HepG2 (cell line): Measurements from ENCODE around the gene C15orf62. TPM values are rescaled to one million over a fixed set of nuclear protein-coding genes. Genes with fewer than 3 reads are reported as not detected.
A peak's percentile ranks its signal among the peaks of the same experiment; 100 is the strongest.

ENCODE experiments used
- KDM5A ChIP-seq: fragments of 200-600 bp; sonication (generic); IDR thresholded peaks from 2 replicates; pipeline ENCODE4 v1.7.0; 2018; ENCODE audit warnings: antibody characterized with exemption, mild to moderate bottlenecking, low read length, borderline replicate concordance
- LCORL ChIP-seq, 2 experiments: fragments of 450-650 bp in 1 of 2; sonication (generic) in 1 of 2; formaldehyde crosslinking in 1 of 2; IDR thresholded peaks; 2 replicates each; pipeline versions ENCODE4 v1.5.0 to v1.6.1; 2017 to 2020; ENCODE audit warnings: antibody characterized with exemption in 1 of 2, missing genetic modification reagents in 1 of 2
- MEIS2 ChIP-seq: sonication (generic); formaldehyde crosslinking; IDR thresholded peaks from 2 replicates; pipeline ENCODE4 v1.9.0; 2021; ENCODE audit warnings: mild to moderate bottlenecking, missing genetic modification reagents
- MTA1 ChIP-seq: sonication (generic); formaldehyde crosslinking; IDR thresholded peaks from 2 replicates; pipeline ENCODE4 v1.4.0; 2020; ENCODE audit warnings: missing genetic modification reagents, mild to moderate bottlenecking, borderline replicate concordance
- PITX1 ChIP-seq: sonication (generic); formaldehyde crosslinking; IDR thresholded peaks from 2 replicates; pipeline ENCODE4 v1.5.1; 2020; ENCODE audit warnings: mild to moderate bottlenecking, missing genetic modification reagents
- POLR2AphosphoS5 ChIP-seq: IDR thresholded peaks from 2 replicates; pipeline ENCODE4 v1.6.1; 2012; ENCODE audit warnings: low read depth, low read length
- STAT5B ChIP-seq: sonication (generic); formaldehyde crosslinking; IDR thresholded peaks from 2 replicates; pipeline ENCODE4 v1.4.0; 2020; ENCODE audit warnings: missing genetic modification reagents
- TBX2 ChIP-seq: sonication (generic); formaldehyde crosslinking; IDR thresholded peaks from 2 replicates; pipeline ENCODE4 v1.5.0; 2020; ENCODE audit warnings: missing genetic modification reagents, mild to moderate bottlenecking, borderline replicate concordance
- ZNF674 ChIP-seq: sonication (generic); formaldehyde crosslinking; IDR thresholded peaks from 2 replicates; pipeline ENCODE4 v1.5.0; 2020; ENCODE audit warnings: low read depth, mild to moderate bottlenecking, missing genetic modification reagents
- ZNF775 ChIP-seq: sonication (generic); formaldehyde crosslinking; IDR thresholded peaks from 2 replicates; pipeline ENCODE4 v1.4.0; 2020; ENCODE audit warnings: missing genetic modification reagents, mild to moderate bottlenecking, moderate library complexity, borderline replicate concordance
- polyA plus RNA-seq, 8 experiments: library from polyadenylated mRNA; depleted of rRNA in 3 of 8; stranded (reverse) in 7 of 8; unstranded in 1 of 8; fragments of >200 nt; fragmentation: Illumina TruSeq in 4 of 8; extraction: Trizol in 4 of 8; gene quantifications; 2 replicates each; pipeline versions ENCODE4 v1.2.1 to v1.2.3, GENCODE V29; 2011 to 2016; ENCODE audit warnings: low read depth in 4 of 8, missing spikeins in 1 of 8, mixed read lengths in 1 of 8; ENCODE audit not compliant: insufficient read depth in 1 of 8
- total RNA-seq, 5 experiments: library from RNA; depleted of rRNA; stranded (reverse); fragments of >200 nt; fragmentation: Illumina TruSeq; extraction: Trizol; gene quantifications; 2 replicates each; pipeline ENCODE4 v1.2.3, GENCODE V29; 2016; ENCODE audit warnings: low read depth in 1 of 5
- TF ChIP-seq, protein P1 (sequence below): sonication (generic); formaldehyde crosslinking; IDR thresholded peaks from 2 replicates; pipeline ENCODE4 v1.4.0; 2020; ENCODE audit warnings: mild to moderate bottlenecking, missing genetic modification reagents
- TF ChIP-seq, protein P2 (sequence below): sonication (generic); formaldehyde crosslinking; IDR thresholded peaks from 2 replicates; pipeline ENCODE4 v1.5.1; 2020; ENCODE audit warnings: missing genetic modification reagents, mild to moderate bottlenecking, borderline replicate concordance
- TF ChIP-seq, protein P3 (sequence below): IDR thresholded peaks from 2 replicates; pipeline ENCODE4 v1.6.1; 2018; ENCODE audit warnings: missing genetic modification reagents
- TF ChIP-seq, protein P4 (sequence below): sonication (generic); formaldehyde crosslinking; IDR thresholded peaks from 2 replicates; pipeline ENCODE4 v1.5.0; 2020; ENCODE audit warnings: missing genetic modification reagents

The C15orf62 gene
- total and polyA plus RNA-seq, 2 of the 13 experiments (the other 11 are each of a cell fraction or from before 2014, with no cell fraction given): 0.51 to 1.1 TPM

DNA sequence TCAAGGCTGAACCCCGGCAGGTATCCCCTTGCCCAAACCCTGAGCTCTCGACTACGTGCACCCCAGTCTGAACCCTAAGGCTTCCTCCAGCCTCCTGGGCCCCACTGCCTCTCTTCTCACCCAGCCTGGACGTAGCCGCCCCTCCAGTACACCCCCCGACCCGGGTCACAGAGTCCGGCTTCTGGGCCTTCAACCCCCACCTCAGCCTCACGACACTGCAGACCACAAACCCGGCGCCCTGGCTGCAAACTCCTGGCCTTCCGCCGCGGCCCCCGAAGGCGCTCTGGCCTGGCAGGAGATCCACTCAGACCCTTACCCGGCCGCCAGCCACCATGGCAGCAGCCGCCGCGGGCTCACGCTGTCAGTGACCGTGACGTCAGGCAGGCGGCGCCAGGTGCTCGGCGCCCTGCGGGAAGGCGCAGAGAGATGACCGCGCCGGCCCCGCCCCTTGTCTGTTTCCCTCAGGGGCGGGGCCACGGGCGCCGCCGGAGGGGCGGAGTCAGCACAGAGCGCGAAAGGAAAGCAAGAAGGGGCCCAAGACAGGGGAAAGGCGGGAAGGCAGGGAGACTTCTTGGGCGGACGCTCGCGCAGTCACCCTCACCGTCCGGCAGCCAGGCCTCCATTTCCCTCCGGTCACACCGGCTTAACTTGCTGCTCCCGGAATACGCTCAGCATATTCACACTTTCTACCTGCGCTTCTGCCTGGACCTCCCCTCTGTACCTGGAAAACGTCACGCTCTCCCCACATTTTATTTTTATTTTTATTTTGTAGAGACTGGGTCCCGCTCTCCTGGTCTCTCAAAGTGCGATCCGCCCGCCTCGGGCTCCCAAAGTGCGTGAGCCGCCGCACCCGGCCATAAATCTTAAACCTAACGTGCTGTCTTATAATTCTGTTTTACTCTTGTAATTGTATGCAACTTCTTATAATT is 14.6 kb upstream of the C15orf62 start, which contains the start of gene RMDN3 (continued):
- TF ChIP-seq, protein P1, sequence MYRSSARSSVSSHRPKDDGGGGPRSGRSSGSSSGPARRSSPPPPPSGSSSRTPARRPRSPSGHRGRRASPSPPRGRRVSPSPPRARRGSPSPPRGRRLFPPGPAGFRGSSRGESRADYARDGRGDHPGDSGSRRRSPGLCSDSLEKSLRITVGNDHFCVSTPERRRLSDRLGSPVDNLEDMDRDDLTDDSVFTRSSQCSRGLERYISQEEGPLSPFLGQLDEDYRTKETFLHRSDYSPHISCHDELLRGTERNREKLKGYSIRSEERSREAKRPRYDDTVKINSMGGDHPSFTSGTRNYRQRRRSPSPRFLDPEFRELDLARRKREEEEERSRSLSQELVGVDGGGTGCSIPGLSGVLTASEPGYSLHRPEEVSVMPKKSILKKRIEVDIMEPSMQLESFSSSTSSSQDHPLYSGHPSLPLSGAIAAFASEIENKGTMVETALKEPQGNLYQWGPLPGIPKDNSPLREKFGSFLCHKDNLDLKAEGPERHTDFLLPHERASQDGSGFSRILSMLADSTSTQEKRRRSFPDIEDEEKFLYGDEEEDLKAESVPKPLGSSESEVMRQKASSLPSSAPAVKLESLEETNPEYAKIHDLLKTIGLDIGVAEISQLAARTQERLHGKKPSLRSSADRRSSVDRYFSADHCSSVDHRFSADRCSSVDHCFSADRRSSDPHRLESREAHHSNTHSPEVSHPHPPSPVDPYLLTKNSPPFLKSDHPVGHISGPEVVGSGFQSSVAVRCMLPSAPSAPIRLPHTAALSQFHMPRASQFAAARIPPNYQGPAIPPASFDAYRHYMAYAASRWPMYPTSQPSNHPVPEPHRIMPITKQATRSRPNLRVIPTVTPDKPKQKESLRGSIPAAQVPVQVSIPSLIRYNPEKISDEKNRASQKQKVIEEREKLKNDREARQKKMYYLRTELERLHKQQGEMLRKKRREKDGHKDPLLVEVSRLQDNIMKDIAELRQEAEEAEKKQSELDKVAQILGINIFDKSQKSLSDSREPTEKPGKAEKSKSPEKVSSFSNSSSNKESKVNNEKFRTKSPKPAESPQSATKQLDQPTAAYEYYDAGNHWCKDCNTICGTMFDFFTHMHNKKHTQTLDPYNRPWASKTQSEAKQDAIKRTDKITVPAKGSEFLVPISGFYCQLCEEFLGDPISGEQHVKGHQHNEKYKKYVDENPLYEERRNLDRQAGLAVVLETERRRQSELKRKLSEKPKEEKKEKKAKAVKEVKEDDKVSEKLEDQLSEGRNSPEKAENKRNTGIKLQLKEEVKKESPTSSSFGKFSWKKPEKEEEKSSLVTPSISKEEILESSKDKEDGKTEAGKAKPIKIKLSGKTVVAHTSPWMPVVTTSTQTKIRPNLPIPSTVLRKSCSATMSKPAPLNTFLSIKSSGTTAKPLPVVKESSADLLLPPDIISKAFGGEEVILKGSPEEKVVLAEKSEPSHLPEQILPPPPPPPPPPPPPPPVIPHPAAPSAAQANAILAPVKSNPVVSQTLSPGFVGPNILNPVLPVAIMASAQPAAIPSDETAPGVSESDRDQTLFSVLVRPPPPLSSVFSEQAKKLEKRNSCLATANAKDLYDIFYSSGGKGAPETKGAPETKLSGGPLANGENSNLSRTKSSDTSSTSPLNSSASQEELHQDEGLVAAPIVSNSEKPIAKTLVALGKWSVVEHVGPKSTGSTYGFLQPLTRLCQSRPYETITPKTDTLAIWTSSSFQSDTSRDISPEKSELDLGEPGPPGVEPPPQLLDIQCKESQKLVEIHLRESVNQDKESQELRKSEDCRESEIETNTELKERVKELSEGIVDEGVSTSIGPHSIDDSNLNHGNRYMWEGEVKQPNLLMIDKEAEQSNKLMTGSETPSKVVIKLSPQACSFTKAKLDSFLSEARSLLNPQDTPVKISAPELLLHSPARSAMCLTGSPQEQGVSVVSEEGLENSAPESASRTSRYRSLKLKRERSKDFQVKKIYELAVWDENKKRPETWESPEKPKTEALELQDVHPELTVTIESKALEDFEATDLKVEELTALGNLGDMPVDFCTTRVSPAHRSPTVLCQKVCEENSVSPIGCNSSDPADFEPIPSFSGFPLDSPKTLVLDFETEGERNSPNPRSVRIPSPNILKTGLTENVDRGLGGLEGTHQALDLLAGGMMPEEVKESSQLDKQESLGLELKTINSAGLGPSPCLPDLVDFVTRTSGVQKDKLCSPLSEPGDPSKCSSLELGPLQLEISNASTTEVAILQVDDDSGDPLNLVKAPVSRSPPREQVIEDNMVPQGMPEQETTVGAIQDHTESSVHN (CRISPR knock-in tag): peak; percentile 72; the same call in 1 of the 2 replicates
- TF ChIP-seq ZNF674 (no peak), STAT5B (CRISPR knock-in tag) (no peak), ZNF775 (CRISPR knock-in tag) (0 out of 2 replicates have a peak, but pooled peaks have one; percentile 70), TBX2 (CRISPR knock-in tag) (peak; percentile 76; the same call in 1 of the 2 replicates), POLR2AphosphoS5 (peak; percentile 82), MEIS2 (CRISPR knock-in tag) (no peak; the same call in 1 of the 2 replicates), LCORL (IDR thresholded peaks at IDR 0.05) (no peak), LCORL (CRISPR knock-in tag; IDR thresholded peaks at IDR 0.05) (peak; percentile 73; the same call in 1 of the 2 replicates), KDM5A (peak; percentile 95), MTA1 (peak; percentile 61; the same call in 1 of the 2 replicates), PITX1 (CRISPR knock-in tag) (0 out of 2 replicates have a peak, but pooled peaks have one; percentile 7)
- TF ChIP-seq, protein P2, sequence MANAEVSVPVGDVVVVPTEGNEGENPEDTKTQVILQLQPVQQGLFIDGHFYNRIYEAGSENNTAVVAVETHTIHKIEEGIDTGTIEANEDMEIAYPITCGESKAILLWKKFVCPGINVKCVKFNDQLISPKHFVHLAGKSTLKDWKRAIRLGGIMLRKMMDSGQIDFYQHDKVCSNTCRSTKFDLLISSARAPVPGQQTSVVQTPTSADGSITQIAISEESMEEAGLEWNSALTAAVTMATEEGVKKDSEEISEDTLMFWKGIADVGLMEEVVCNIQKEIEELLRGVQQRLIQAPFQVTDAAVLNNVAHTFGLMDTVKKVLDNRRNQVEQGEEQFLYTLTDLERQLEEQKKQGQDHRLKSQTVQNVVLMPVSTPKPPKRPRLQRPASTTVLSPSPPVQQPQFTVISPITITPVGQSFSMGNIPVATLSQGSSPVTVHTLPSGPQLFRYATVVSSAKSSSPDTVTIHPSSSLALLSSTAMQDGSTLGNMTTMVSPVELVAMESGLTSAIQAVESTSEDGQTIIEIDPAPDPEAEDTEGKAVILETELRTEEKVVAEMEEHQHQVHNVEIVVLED: peak; percentile 82
- TF ChIP-seq, protein P3, sequence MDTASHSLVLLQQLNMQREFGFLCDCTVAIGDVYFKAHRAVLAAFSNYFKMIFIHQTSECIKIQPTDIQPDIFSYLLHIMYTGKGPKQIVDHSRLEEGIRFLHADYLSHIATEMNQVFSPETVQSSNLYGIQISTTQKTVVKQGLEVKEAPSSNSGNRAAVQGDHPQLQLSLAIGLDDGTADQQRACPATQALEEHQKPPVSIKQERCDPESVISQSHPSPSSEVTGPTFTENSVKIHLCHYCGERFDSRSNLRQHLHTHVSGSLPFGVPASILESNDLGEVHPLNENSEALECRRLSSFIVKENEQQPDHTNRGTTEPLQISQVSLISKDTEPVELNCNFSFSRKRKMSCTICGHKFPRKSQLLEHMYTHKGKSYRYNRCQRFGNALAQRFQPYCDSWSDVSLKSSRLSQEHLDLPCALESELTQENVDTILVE (CRISPR knock-in tag): peak; percentile 28; the same call in 1 of the 2 replicates
- TF ChIP-seq, protein P4, sequence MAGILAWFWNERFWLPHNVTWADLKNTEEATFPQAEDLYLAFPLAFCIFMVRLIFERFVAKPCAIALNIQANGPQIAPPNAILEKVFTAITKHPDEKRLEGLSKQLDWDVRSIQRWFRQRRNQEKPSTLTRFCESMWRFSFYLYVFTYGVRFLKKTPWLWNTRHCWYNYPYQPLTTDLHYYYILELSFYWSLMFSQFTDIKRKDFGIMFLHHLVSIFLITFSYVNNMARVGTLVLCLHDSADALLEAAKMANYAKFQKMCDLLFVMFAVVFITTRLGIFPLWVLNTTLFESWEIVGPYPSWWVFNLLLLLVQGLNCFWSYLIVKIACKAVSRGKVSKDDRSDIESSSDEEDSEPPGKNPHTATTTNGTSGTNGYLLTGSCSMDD (CRISPR knock-in tag): no peak
